ENCODE results near the gene DLGAP3.

DNA sequence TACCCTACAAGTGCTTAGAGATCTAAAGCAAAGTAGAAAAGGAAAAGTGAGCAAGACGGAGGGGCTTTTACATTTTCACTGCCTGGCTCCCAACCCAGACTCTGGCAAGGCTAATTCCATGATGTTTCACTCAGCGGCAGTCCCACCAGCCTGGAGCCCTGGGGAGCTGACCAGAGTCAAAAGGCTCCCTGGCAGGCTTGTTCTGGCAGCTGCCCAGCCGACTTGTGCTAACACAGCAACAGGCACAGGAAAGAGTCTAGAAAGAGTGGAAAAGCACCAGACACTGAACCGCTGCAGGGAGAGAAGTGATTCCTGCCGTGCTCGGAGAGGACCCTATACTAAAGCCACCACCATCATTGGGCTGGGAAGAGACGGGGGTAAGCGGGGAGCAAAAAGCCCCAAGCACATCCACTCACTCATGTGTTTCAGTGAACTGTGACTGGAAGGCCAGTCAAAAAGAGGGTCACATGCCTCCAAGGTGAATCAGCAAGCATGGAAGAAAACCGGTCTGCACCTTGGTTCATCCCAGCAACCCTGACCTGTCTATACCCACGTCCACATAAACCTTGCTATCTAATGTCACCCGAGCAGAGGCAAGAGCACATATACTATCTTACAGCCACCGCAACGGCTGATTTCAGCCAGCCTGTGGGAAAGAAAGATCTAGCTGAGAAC, 77.9 kb downstream of the DLGAP3 start:
- TF ChIP-seq TOX (CRISPR knock-in tag; IDR thresholded peaks at IDR 0.05; ENCODE audit: borderline replicate concordance) (no peak), ARNTL (CRISPR knock-in tag; IDR thresholded peaks at IDR 0.05; ENCODE audit: borderline replicate concordance, low read depth) (no peak), CREB5 (CRISPR knock-in tag; IDR thresholded peaks at IDR 0.05; ENCODE audit: low read depth) (no peak), PATZ1 (CRISPR knock-in tag; IDR thresholded peaks at IDR 0.05; ENCODE audit: borderline replicate concordance) (no peak), ZC3H10 (CRISPR knock-in tag; IDR thresholded peaks at IDR 0.05) (no peak), RARB (CRISPR knock-in tag; IDR thresholded peaks at IDR 0.05) (no peak), ZNF565 (CRISPR knock-in tag; conservative IDR thresholded peaks at IDR 0.05; ENCODE audit: low read depth) (no peak), TCF4 (CRISPR knock-in tag; IDR thresholded peaks at IDR 0.05; ENCODE audit: borderline replicate concordance) (no peak), PPARA (CRISPR knock-in tag; IDR thresholded peaks at IDR 0.05; ENCODE audit: borderline replicate concordance) (no peak), SNAI2 (CRISPR knock-in tag; IDR thresholded peaks at IDR 0.05) (no peak), ZFP3 (CRISPR knock-in tag; IDR thresholded peaks at IDR 0.05) (no peak), BACH2 (CRISPR knock-in tag; IDR thresholded peaks at IDR 0.05; ENCODE audit: borderline replicate concordance) (no peak), TSHZ2 (CRISPR knock-in tag; IDR thresholded peaks at IDR 0.05) (no peak)
- TF ChIP-seq, protein P1, sequence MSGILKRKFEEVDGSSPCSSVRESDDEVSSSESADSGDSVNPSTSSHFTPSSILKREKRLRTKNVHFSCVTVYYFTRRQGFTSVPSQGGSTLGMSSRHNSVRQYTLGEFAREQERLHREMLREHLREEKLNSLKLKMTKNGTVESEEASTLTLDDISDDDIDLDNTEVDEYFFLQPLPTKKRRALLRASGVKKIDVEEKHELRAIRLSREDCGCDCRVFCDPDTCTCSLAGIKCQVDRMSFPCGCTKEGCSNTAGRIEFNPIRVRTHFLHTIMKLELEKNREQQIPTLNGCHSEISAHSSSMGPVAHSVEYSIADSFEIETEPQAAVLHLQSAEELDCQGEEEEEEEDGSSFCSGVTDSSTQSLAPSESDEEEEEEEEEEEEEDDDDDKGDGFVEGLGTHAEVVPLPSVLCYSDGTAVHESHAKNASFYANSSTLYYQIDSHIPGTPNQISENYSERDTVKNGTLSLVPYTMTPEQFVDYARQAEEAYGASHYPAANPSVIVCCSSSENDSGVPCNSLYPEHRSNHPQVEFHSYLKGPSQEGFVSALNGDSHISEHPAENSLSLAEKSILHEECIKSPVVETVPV (CRISPR knock-in tag; IDR thresholded peaks at IDR 0.05) = no peak
